ENCODE results near the gene MTMR12.

The MTMR12 gene

DNA sequence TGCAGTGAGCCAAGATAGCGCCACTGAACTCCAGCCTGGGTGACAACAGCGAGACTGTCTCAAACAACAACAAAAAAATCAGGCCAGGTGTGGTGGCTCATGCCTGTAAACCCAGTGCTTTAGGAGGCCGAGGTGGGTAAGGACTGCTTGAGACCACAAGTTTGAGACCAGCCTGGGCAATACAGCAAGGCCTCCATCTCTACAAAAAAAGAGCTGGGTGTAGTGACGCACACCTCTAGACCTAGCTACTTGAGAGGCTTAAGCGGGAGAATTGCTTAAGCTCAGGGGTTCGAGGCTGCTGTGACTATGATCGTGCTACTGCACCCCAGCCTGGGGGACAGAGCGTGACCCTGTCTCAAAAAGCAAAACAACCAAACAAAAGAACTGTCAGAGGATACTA lies 39.9 kb upstream of the MTMR12 start:
- no peaks in the 10 kb centered on the region for H4K20me1 ChIP-seq (ENCODE audit: insufficient read depth, low read length)

DNA sequence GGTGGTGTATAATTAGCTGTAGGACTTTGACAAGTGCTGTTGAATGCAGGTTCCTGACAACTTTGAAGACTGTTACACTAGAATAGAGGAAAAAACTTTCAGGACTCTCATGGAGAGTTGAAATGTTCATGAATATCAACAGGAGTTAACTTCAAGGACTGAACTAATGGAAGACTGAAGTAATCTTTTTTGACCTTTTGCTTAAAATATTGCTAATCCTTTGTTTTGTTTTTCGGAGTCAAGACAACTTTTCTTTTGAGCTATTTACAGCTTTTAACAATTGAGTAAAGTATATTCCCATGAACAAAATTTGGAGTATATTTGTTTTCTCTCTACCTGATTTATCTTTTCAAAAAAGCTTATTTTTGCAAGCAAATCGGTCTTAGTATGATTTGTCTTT lies 34.1 kb upstream of the MTMR12 start:
- H3K27ac ChIP-seq (ENCODE audit: low read length): no peak overlapping the region
- H3K36me3 ChIP-seq (ENCODE audit: insufficient read depth, low read length): no peaks in the 10 kb centered on the region
- no peak overlapping the region for H3K4me3 ChIP-seq (ENCODE audit: low read depth in 1 of 2, low read length in 2 of 2)
- no peaks in the 10 kb centered on the region for H3K27me3 ChIP-seq (ENCODE audit: insufficient read depth, low read length, poor library complexity)
- TF ChIP-seq, protein P1, sequence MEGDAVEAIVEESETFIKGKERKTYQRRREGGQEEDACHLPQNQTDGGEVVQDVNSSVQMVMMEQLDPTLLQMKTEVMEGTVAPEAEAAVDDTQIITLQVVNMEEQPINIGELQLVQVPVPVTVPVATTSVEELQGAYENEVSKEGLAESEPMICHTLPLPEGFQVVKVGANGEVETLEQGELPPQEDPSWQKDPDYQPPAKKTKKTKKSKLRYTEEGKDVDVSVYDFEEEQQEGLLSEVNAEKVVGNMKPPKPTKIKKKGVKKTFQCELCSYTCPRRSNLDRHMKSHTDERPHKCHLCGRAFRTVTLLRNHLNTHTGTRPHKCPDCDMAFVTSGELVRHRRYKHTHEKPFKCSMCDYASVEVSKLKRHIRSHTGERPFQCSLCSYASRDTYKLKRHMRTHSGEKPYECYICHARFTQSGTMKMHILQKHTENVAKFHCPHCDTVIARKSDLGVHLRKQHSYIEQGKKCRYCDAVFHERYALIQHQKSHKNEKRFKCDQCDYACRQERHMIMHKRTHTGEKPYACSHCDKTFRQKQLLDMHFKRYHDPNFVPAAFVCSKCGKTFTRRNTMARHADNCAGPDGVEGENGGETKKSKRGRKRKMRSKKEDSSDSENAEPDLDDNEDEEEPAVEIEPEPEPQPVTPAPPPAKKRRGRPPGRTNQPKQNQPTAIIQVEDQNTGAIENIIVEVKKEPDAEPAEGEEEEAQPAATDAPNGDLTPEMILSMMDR (IDR thresholded peaks at IDR 0.05; ENCODE audit: borderline replicate concordance, extremely low read depth, low read length, poor library complexity, severe bottlenecking): no peak
- TF ChIP-seq EZH2 (IDR thresholded peaks at IDR 0.05; ENCODE audit: borderline replicate concordance, low read depth, low read length, severe bottlenecking): no peak
- H3K79me2 ChIP-seq (ENCODE audit: insufficient read depth, low read length): no peaks in the 10 kb centered on the region
- H4K20me1 ChIP-seq (ENCODE audit: insufficient read depth, low read length): no peaks in the 10 kb centered on the region
- no peak overlapping the region for H3K9ac ChIP-seq (ENCODE audit: low read depth, low read length)
- H2AFZ ChIP-seq (ENCODE audit: low read depth, low read length): no peak overlapping the region
- H3K9me3 ChIP-seq (ENCODE audit: insufficient read depth, low read length, severe bottlenecking): peaks cover 19% of the 10 kb centered on the region
- H3K4me2 ChIP-seq (ENCODE audit: insufficient read depth, low read length): no peak overlapping the region
- H3K4me1 ChIP-seq (ENCODE audit: insufficient read depth, low read length): no peaks in the 10 kb centered on the region
- no peak for DNase-seq
- ATAC-seq (ENCODE audit: insufficient read depth, low read depth): no peak

More for the DNA sequence above, 39.9 kb upstream of the MTMR12 start:
- H2AFZ ChIP-seq (ENCODE audit: low read depth, low read length): no peak overlapping the region
- DNase-seq (no peak), ATAC-seq (ENCODE audit: insufficient read depth, low read depth) (peak; percentile 25; the same call in 2 of the 3 replicates)
- H3K4me1 ChIP-seq (ENCODE audit: insufficient read depth, low read length): no peaks in the 10 kb centered on the region
- no peaks in the 10 kb centered on the region for H3K79me2 ChIP-seq (ENCODE audit: insufficient read depth, low read length)
- no peak overlapping the region for H3K27ac ChIP-seq (ENCODE audit: low read length)
- H3K4me3 ChIP-seq (ENCODE audit: low read depth in 1 of 2, low read length in 2 of 2): no peak overlapping the region
- H3K9ac ChIP-seq (ENCODE audit: low read depth, low read length): no peak overlapping the region
- TF ChIP-seq, protein P1 (IDR thresholded peaks at IDR 0.05; ENCODE audit: borderline replicate concordance, extremely low read depth, low read length, poor library complexity, severe bottlenecking): no peak
- no peak for TF ChIP-seq EZH2 (IDR thresholded peaks at IDR 0.05; ENCODE audit: borderline replicate concordance, low read depth, low read length, severe bottlenecking)
- peaks cover 32% of the 10 kb centered on the region for H3K36me3 ChIP-seq (ENCODE audit: insufficient read depth, low read length)
- peaks cover 6% of the 10 kb centered on the region for H3K9me3 ChIP-seq (ENCODE audit: insufficient read depth, low read length, severe bottlenecking)
- no peaks in the 10 kb centered on the region for H3K27me3 ChIP-seq (ENCODE audit: insufficient read depth, low read length, poor library complexity)
- no peak overlapping the region for H3K4me2 ChIP-seq (ENCODE audit: insufficient read depth, low read length)

DNA sequence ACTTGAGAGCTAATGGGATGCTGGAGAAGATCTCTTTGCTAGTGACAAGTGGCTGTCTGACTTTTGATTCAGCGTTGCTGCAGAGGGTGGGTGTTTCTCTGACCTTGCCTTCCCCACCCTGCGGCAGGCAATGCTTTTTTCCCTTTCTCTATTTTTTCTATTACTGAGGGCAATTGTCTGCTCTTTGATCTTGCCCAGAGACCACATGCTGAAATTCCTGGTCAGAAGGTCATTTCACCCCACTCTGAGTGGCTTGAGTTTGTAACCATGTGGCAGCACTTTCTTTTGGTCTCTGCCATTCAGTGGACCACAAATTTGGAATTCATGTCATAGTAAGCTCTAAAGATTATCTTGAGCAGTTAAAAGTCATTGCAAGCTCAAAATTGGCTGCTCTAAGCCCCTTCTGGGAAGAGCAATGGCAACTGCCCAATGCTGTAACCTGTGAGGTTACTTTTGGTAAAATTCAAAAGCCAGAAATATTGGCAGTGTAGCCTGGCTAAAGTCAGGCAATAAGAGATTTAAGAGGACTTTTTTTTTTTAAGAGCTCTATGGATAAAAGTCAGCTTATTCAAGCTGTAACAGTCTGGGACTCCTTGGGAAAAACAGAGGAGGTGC lies 30.4 kb upstream of the MTMR12 start:
- no peak overlapping the region for H3K27ac ChIP-seq (ENCODE audit: low read length)

More for the DNA sequence above, 30.4 kb upstream of the MTMR12 start:
- no peak for ATAC-seq (ENCODE audit: insufficient read depth, low read depth)
- no peak overlapping the region for H3K4me3 ChIP-seq (ENCODE audit: low read depth in 1 of 2, low read length in 2 of 2)
- H3K36me3 ChIP-seq (ENCODE audit: insufficient read depth, low read length): no peaks in the 10 kb centered on the region
- H3K9ac ChIP-seq (ENCODE audit: low read depth, low read length): no peak overlapping the region
- no peak overlapping the region for H3K4me2 ChIP-seq (ENCODE audit: insufficient read depth, low read length)
- no peaks in the 10 kb centered on the region for H3K27me3 ChIP-seq (ENCODE audit: insufficient read depth, low read length, poor library complexity)
- no peak for TF ChIP-seq EZH2 (IDR thresholded peaks at IDR 0.05; ENCODE audit: borderline replicate concordance, low read depth, low read length, severe bottlenecking)
- TF ChIP-seq, protein P1 (IDR thresholded peaks at IDR 0.05; ENCODE audit: borderline replicate concordance, extremely low read depth, low read length, poor library complexity, severe bottlenecking): no peak
- H3K79me2 ChIP-seq (ENCODE audit: insufficient read depth, low read length): no peaks in the 10 kb centered on the region
- H3K4me1 ChIP-seq (ENCODE audit: insufficient read depth, low read length): no peaks in the 10 kb centered on the region
- H3K9me3 ChIP-seq (ENCODE audit: insufficient read depth, low read length, severe bottlenecking): peaks cover 46% of the 10 kb centered on the region
- no peaks in the 10 kb centered on the region for H4K20me1 ChIP-seq (ENCODE audit: insufficient read depth, low read length)
- no peak for DNase-seq
- no peak overlapping the region for H2AFZ ChIP-seq (ENCODE audit: low read depth, low read length)
